GM23248 (cell line): ENCODE data around the gene ELOF1.

Experiments
- EZH2 ChIP-seq: fragments of 200-600 bp; sonication (generic); IDR thresholded peaks from 2 replicates; pipeline ENCODE4 v1.6.1; 2018; ENCODE audit warnings: antibody characterized with exemption, mild to moderate bottlenecking; ENCODE audit not compliant: insufficient read depth, poor library complexity, severe bottlenecking
- EZH2phosphoT487 ChIP-seq: fragments of 200-600 bp; sonication (generic); IDR thresholded peaks from 2 replicates; pipeline ENCODE4 v1.6.1; 2018; ENCODE audit warnings: antibody characterized with exemption, moderate library complexity, mild to moderate bottlenecking, low read depth; ENCODE audit not compliant: insufficient read depth

DNA sequence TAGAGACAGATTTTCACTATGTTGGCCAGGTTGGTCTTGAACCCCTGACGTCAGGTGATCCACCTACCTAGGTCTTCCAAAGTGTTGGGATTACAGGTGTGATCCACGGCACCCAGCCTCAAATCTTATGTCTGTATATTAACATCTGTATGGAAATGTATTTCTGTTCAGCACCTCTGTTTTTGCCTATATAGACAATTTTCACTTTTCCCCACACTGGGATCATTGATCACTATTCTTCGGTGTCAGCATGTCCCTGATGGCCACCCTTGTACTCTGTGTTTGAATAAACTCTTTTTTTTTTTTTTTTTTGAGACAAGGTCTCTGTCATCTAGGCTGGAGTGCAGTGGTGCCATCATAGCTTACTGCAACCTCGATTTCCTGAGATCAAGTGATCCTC, 35.1 kb upstream of the ELOF1 start:
- TF ChIP-seq EZH2, result no peak
- TF ChIP-seq EZH2phosphoT487, result no peak
